Measurements from ENCODE around the gene SPNS2.

DNA sequence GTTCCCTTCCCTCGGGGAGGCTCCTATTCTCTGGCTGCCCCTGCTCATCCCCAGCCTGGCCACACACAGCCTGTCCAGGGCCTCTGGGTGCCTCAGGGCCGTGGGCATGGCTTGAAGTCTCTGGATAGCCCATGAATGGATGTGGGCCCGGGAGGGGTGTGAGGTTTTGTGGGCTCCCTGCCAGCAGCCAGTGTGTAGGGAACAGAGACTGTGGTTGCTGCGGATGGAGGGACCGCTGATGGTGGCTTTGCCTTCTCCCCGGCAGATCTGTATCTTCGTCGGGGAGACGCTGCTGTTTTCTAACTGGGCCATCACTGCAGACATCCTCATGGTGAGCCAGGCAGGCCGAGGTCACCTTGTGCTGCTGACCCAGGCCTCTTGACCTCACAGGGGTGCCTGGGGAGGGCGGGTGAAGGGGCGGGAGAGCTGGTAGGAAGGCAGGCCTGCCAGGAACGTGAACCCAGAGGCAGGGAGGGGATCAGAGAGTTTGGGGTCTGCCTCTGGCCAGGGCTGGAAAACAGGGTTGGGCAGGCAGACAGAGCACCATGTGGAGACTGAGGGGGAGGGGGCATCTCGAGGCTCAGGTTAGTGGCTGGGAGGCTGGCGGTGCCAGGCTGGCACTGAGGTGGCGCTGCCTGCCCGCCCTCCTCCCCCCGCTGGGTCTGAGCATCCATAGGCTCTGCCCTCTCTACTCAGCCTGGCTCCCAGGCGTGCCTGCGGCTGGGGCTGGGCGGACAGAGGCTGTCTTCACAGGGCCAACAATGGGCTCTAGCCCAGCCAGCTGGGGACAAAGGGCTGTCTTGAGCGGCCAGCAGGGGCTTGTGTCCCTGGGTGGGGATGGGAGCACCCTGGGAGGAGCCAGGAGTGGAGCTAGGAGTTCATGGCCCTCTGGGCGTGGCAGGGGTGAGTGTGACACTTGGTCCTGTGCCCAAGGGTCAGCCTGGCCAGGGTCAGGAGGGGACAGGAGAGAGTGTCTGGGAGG, 35.1 kb downstream of the SPNS2 start:
- no peak for TF ChIP-seq CTCF (IDR thresholded peaks at IDR 0.05)
- no peak for TF ChIP-seq POLR2AphosphoS5 (IDR thresholded peaks at IDR 0.05; ENCODE audit: insufficient read depth in 1 of 2, low read depth in 1 of 2)
- no peak for TF ChIP-seq POLR2A (IDR thresholded peaks at IDR 0.05)

Data from vagina (tissue), 2 donors.